GM13977 (cell line): ENCODE data around the gene SLC22A13.

Experiments used
- DNase-seq: peaks from one replicate; pipeline ENCODE4 v3.0.0; 2012; ENCODE audit warnings: low spot score
- in situ Hi-C: fragments of 300-500 bp; cut with MboI; formaldehyde crosslinking; loops from one replicate; pipeline ENCODE4 v1.12.0; 2022; ENCODE audit warnings: low sequenced_read_pairs, low pct_unique_long_range_greater_than_20kb, mixed read lengths, inconsistent platforms; ENCODE audit not compliant: unreplicated experiment
- TF ChIP-seq, protein P1 (sequence below): IDR thresholded peaks from 2 replicates; pipeline ENCODE4 v1.5.1; 2012; ENCODE audit warnings: mild to moderate bottlenecking, control low read depth; ENCODE audit not compliant: insufficient read depth; ENCODE audit errors: extremely low read depth, missing control alignments

SLC22A13 gene

DNA sequence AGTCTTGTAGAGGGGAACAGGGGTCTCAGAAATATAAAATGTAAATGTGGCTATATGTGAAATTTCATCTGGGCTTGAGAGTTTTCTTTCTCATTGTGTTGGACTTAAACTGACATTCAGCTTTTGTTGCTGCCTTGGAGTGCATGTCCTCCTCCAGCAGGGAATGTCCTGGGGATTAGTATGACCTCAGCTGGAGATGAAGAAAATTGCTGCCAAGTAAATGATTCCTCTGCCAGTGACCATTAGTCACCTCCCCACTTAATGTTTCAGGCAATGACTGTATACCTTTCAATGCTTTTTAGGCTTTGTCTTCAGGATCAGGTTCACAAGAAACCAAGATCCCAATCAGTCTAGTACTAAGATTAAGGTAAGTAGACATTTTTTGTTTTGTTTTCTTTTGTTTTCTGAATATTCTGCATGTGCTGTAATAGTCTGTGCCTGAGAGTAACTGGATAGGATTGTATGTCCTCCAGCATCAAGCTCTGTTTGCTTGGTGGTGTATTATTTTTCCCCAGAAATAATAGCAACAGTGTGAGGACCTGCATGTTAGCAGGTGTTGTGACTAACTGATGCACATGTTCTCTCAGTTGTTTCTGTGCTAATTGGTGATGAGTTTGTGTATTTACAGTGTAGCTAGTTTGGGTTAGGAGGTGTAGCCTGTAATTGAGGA lies 18.1 kb upstream of the SLC22A13 start:
- TF ChIP-seq, protein P1, sequence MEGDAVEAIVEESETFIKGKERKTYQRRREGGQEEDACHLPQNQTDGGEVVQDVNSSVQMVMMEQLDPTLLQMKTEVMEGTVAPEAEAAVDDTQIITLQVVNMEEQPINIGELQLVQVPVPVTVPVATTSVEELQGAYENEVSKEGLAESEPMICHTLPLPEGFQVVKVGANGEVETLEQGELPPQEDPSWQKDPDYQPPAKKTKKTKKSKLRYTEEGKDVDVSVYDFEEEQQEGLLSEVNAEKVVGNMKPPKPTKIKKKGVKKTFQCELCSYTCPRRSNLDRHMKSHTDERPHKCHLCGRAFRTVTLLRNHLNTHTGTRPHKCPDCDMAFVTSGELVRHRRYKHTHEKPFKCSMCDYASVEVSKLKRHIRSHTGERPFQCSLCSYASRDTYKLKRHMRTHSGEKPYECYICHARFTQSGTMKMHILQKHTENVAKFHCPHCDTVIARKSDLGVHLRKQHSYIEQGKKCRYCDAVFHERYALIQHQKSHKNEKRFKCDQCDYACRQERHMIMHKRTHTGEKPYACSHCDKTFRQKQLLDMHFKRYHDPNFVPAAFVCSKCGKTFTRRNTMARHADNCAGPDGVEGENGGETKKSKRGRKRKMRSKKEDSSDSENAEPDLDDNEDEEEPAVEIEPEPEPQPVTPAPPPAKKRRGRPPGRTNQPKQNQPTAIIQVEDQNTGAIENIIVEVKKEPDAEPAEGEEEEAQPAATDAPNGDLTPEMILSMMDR, result no peak
- in situ Hi-C loops, result no loop called here
- DNase-seq, result no peak

DNA sequence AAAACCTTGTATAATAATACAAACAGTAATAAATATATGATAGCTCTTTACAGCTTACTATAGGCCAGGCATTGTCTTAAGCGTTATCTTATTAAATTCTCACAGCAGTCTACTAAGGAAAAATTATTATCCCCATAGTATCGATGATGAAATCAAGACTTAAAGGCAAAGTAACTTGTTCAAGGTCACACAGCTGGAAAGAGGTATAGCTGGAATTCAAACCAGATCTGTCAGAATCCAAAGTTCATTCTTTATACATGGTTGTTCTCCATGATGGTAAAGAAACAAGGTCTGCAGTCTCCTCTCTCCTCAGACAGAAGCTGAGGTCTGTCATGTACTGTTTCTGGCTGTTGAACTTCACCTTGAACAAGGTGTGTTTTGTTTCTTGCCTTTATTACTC lies 15.4 kb upstream of the SLC22A13 start:
- DNase-seq, result no peak
- in situ Hi-C loops, result no loop called here
- TF ChIP-seq, protein P1, result no peak

DNA sequence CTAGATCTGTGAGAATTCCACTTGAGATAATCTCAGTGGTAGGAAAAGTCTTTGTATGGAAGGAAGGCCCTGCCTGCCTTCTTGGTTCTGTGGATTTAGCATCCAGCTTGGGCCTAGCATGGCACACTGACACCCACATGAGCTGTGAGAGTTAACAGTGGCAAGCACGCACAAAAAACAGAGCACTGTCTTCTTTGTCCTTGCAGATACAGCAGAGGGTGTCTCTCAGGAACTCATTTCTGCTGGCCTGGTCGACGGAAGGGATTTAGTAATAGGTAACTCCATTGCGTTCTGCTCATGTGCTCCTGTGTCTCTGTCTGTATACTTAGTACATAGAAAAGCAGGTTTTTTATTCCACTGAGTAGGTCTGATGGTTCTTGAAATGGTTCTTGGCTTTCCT lies 14.4 kb upstream of the SLC22A13 start:
- DNase-seq, result no peak
- in situ Hi-C loops, result no loop called here
- TF ChIP-seq, protein P1, result no peak

DNA sequence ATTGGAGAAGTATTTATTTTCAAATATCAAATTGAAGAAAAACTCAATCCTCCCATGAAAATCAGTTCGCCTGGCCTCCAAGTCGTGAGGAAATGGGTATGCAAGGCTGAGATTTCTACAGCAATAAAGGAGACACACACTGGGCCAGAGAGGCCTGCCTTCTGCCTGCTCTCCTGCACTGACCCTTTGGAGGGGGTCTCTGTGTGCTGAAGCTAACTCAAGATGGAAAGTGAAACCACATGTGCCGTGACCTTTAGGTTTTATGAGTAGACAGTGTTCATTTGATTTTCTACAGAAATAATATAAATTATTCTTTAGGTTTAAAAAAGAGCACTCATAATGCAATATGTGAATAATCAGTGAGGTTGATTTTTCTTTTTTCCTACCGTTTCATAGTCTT lies 11.9 kb upstream of the SLC22A13 start:
- no peak for DNase-seq
- in situ Hi-C loops, result no loop called here
- TF ChIP-seq, protein P1, result no peak

DNA sequence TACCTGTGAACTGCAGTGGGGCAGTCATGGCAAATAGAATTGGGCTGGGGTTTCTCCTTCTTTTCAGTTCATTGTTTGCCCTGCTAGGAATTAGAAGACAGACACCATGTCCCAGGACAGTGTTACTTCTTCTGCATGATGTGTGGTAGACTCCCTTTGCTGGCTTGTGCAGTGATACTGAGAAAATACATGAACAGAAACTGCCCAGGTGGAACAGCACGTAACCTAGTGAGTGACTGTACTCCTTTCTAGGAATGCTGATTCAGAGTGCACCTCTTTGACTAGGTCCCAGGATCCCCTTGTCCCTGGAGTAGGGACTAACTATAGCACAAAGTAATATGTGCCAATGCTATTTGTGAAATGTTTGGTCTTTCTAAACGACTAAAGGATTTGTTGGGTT lies 10.7 kb upstream of the SLC22A13 start:
- TF ChIP-seq, protein P1, result no peak
- DNase-seq, result no peak
- in situ Hi-C loops, result no loop called here

DNA sequence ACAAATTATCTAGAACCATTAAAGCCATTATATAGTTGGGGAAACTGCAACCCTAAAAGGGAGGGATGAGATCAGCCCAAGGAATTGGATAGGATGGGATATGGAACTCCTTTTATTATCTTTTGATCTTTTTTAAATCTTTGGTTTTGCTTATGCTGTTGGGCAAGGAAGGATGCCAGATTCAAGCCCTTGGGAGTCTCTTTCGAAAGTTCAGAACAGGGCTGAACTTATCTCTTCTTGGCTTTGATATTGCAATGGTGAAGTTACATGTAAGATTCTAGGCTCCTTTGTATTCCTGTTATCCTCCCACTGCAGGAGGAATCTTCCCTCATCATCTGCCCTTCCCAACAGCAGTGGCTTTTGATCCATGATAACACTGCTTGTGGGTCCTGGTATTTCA lies 10.0 kb upstream of the SLC22A13 start:
- in situ Hi-C loops, result no loop called here
- TF ChIP-seq, protein P1, result no peak
- DNase-seq, result no peak

DNA sequence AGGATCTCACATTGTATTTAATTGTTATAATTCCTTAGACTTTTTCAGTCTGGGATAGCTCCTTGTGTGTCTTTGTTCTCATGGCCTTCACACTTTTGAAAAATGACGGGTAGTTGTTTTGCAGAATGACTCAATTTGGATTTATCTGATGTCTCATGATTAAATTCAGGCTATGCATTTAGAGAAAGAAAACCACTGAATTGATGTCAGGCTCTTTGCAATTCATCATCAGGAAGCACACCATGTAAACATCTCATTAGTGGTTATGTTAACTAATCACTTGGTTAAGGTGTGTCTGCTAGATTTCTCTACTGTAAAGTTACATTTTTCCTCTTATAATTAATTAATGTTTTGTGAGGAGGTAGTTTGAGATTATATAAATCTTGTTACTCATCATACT lies 8.0 kb upstream of the SLC22A13 start:
- no peak for DNase-seq
- in situ Hi-C loops, result no loop called here
- TF ChIP-seq, protein P1, result no peak
